Transverse colon (tissue), 3 donors: ENCODE results near the gene ADH1A.

Experiments
- POLR2A ChIP-seq: fragments of 450-650 bp; IDR thresholded peaks from one replicate; pipeline ENCODE4 v1.6.1; 2016; ENCODE audit warnings: antibody characterized with exemption, mild to moderate bottlenecking, moderate library complexity
- TF ChIP-seq, protein P1 (sequence below), 5 experiments: fragments of 200-600 bp in 3 of 5; fragments of 450-650 bp in 2 of 5; sonication (generic) in 3 of 5; IDR thresholded peaks; 1 replicate in 2 of 5; 2 replicates in 3 of 5; pipeline ENCODE4 v1.5.1; 2016 to 2017; ENCODE audit warnings: antibody characterized with exemption in 5 of 5, inconsistent platforms in 3 of 5, mild to moderate bottlenecking in 2 of 5, moderate library complexity in 1 of 5

DNA sequence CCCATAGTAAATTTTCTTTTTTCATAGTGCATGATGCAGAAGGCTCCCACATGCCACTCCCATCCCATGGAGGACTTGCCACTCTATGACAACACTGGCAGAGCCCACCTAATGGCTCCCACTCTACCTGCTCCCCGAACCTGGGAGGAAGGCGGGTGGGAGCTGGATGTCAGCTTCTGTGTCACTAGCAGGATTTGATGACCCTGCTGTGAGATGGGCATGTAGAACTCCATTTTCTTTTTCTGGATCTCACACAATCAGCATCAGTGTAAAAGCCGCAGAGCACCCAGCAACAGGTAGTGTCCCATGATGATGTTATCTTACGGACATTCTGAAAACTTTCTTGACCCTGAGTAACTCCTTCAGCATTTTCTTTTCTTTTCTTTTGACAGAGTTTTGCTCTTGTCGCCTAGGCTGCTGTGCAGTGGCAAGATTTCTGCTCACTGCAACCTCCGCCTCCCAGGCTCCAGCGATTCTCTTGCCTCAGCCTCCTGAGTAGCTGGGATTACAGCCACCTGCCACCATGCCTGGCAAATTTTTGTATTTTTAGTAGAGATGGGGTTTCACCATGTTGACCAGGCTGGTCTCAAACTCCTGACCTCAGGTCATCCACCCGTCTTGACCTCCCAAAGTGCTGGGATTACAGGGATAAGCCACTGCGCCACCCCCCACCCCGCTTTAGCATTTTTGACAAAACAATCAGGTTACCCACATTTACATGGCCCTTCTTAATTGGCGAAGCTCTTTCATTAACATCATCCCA lies 15.0 kb upstream of the ADH1A start:
- TF ChIP-seq, protein P1, sequence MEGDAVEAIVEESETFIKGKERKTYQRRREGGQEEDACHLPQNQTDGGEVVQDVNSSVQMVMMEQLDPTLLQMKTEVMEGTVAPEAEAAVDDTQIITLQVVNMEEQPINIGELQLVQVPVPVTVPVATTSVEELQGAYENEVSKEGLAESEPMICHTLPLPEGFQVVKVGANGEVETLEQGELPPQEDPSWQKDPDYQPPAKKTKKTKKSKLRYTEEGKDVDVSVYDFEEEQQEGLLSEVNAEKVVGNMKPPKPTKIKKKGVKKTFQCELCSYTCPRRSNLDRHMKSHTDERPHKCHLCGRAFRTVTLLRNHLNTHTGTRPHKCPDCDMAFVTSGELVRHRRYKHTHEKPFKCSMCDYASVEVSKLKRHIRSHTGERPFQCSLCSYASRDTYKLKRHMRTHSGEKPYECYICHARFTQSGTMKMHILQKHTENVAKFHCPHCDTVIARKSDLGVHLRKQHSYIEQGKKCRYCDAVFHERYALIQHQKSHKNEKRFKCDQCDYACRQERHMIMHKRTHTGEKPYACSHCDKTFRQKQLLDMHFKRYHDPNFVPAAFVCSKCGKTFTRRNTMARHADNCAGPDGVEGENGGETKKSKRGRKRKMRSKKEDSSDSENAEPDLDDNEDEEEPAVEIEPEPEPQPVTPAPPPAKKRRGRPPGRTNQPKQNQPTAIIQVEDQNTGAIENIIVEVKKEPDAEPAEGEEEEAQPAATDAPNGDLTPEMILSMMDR (IDR thresholded peaks at IDR 0.05): no peak
- TF ChIP-seq POLR2A: no peak
